Right kidney (tissue), 1 donor: ENCODE data around the gene LGALS9.
"Not testable (repeated sequence)": the region's sequence is repeated elsewhere in the genome, so short reads cannot be mapped to it uniquely, and the experiment has no call there.

Experiments
- DNase-seq: peaks from one replicate; pipeline ENCODE4 v3.0.0-alpha.2; 2016

Gene LGALS9

GRCh38 chr17:27686322-27686721, 55.3 kb downstream of the LGALS9 start:
- DNase-seq = not testable (repeated sequence)

GRCh38 chr17:27690882-27691281, 59.9 kb downstream of the LGALS9 start:
- no peak for DNase-seq

- DNase-seq = not testable (repeated sequence)
Observed at GRCh38 chr17:27695254-27695814, 64.3 kb downstream of the LGALS9 start.
